HG03378 (cell line): ENCODE data around the gene TBC1D14.

Experiments
- ATAC-seq: cut with Tn5 transposase; IDR thresholded peaks from one replicate; pipeline ENCODE4 v1.9.1; 2021; ENCODE audit warnings: mild to moderate bottlenecking, moderate library complexity; ENCODE audit not compliant: unreplicated experiment

Gene TBC1D14

DNA sequence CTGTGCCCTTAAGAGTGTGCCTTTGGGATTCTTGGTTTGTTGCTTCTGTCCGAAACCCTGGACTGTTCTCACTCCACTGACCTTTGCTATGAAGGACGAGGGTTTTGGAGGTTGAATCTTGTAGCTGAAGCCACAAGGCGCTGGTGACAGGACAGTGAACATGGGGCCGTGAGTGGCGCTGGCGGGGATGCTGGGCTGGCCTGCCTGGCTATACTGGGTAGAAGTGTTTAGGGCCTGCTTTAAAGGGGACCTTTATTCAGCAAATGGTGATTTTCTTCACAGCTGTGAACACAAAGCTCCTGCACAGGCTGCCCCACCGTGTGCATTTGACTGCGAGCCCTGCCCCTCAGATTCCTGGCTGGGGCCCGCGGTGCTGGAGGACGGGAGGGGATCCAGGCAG lies 106.5 kb downstream of the TBC1D14 start:
- ATAC-seq: no peak

GRCh38 chr4:7016512-7016911 lies 106.9 kb downstream of the TBC1D14 start:
- no peak for ATAC-seq

- no peak for ATAC-seq
These were observed 107.9 kb downstream of the TBC1D14 start for GRCh38 chr4:7017446-7018048.

- ATAC-seq: no peak
These were observed 108.7 kb downstream of the TBC1D14 start for GRCh38 chr4:7018281-7018680.

DNA sequence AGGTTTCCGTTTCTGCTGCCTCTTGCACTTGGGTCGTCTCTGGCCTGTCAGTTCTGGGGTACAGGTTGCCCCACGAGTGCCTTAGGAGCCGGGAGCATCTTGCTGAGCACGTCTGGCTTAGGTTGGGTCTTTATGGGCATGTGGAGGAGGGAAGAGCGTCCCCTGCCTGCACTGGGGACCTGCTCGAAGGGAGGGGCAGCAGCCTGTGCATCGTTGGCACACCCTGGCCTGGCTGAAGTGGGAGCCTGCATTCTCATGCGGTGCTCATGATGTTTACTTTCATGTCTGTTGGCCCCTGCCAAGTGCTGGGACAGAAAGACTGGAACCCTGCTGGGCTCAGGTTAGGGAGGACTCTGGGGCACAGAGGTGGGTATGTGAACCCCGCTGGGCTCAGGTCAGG lies 109.7 kb downstream of the TBC1D14 start:
- ATAC-seq: no peak

DNA sequence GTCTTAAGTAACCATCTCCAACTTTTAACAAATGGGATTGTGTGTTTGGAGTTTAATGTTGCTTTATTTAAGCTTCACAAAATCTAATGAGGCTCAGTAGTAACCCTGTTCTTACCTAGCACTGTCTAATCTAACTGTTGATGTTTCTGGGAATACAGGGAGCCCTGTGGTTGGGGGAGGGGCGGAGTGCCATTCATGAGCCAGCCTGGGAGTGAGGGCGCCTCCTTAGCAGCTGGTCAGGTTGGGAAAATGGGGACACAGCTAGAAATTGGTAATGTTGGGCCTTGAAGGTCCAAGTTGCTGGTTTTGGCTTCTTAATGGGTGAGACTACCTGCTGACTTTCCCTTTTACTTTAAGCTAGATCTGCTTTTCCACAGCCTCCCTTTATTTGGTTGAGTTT lies 110.7 kb downstream of the TBC1D14 start:
- no peak for ATAC-seq

DNA sequence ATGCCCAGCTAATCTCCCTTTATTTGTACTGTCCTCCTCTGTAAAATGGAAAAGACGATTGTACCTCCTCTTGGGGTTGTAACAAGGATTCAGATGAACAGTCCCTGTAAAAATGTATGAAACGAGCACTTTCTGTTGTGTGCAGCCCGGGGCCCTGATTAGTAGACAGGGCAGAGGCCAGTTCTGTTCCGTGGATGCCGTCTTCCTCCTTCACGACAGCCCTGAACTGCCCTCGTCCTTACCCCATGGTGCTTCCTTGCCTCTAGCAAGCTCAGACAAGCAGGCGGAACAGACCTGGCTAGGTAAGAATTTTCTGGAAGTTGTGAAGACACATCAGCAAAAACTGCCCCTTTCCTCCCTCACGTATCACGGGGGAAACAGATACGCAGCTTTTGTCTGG lies 111.2 kb downstream of the TBC1D14 start:
- no peak for ATAC-seq

DNA sequence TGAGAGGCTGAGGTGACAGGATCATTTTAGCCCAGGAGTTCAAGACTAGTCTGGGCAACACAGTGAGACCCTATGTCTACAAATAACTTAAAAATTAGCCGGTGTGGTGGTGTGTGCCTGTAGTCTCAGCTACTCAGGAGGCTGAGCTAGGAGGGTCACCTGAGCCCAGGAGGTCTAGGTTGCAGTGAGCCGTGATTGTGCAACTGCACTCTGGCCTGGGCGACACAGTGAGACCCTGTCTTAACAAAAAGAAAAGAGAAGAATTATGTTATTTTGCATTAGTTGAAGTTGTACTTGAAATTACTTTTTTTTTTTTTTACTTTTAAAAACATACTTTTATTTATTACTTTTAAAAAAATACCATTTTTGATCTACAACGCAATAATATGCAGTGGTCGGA lies 111.7 kb downstream of the TBC1D14 start:
- no peak for ATAC-seq

GRCh38 chr4:7021930-7022664 lies 112.5 kb downstream of the TBC1D14 start:
- no peak for ATAC-seq

- ATAC-seq: no peak
These were observed 113.9 kb downstream of the TBC1D14 start for GRCh38 chr4:7023486-7023885.

DNA sequence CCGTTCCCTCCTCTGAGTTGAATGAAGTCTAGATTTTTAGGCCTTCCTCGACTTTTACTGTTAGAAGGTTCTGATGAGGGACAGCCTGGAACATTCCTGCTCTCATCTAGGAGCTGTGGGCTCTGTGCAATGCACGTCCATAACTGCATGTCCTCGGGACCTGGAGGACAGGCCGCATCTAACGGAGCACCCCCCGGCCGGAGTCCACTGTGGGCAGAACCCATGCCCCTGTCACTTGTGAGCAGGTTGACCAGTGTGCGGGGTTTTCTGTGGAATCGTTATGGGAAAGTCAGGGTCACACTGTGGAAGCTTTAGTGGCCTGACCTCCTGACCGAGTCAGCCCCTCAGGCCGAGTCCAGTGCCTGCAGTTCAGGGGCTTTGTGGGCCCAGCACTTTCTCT lies 114.3 kb downstream of the TBC1D14 start:
- ATAC-seq: no peak

GRCh38 chr4:7024336-7024890 lies 114.8 kb downstream of the TBC1D14 start:
- ATAC-seq: no peak

DNA sequence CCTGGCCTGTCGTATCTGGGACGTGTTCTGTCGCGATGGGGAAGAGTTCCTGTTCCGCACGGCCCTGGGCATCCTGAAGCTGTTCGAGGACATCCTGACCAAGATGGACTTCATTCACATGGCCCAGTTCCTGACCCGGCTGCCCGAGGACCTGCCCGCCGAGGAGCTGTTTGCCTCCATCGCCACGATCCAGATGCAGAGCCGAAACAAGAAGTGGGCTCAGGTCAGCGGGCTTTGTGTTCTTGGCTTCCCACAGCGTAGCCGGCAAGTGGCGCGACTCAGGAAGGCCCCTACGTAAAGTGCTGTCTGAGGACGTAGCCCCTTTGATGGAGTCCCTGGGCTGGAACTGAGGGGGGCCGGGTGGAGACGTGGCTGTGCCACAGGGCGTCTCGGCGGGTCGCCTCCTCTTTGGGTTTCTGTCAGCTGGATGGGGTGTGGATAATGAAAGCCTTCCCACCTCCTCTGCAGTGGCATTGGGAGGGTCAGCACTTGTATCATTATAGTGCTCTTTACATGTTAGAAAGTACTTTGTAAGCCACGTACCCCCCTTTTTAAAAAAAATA lies 115.5 kb downstream of the TBC1D14 start:
- no peak for ATAC-seq

DNA sequence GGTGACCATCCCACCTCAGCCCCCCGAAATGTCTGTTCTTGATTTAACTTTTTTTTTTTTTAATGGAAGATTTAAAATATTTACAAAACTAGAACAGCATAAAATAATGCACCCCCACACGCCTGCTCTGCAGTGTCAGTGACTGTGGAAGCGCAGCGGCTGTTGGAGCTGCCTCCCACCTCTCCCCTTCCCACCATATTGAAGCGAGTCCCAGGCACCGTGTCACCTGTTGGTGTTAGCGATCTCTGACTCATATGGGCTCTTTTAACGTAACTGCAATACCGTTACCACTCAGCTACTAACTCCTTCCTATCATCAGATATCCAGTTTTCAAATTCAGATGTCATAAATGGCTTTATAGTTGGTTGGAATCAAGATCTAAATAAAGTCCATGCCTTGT lies 116.5 kb downstream of the TBC1D14 start:
- ATAC-seq: no peak

DNA sequence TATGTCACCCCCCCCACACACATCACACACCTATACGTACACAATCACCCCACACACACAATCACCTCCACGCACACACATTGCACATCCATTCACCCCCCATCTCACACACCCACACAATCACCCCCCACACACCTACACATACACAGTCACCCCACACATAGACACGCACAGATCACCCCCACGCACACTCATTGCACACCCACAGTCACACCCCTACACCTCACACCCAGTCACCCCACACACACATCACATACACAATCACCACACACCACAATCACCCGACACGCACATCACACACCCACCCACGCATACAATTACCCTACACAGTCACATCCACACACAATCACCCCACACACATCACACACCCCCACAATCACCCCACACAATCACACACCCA lies 117.7 kb downstream of the TBC1D14 start:
- ATAC-seq: no peak

- no peak for ATAC-seq
These were observed 118.3 kb downstream of the TBC1D14 start for GRCh38 chr4:7027913-7028312.

- no peak for ATAC-seq
These were observed 119.6 kb downstream of the TBC1D14 start for GRCh38 chr4:7029212-7029611.

- no peak for ATAC-seq
These were observed 120.3 kb downstream of the TBC1D14 start for GRCh38 chr4:7029921-7030320.

DNA sequence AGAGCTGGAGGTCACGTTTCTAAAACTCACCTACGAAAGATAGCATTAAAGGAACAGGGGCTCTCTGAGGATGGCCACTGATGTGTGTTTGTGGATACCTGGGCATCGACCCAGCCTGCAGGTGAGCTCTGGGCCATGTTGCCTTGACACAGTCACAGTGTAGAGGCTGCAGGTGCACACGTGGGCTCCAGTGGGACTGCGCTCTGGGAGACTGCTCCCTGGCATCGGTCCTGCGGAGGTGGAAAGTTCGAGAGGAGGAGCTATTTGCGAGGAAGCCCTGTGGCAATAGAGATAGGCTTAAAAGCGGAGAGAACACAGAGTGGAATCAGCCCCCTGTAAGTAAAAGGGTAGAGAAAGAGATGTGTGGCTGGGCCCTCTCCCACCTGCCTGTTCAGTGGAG lies 121.2 kb downstream of the TBC1D14 start:
- ATAC-seq: no peak

DNA sequence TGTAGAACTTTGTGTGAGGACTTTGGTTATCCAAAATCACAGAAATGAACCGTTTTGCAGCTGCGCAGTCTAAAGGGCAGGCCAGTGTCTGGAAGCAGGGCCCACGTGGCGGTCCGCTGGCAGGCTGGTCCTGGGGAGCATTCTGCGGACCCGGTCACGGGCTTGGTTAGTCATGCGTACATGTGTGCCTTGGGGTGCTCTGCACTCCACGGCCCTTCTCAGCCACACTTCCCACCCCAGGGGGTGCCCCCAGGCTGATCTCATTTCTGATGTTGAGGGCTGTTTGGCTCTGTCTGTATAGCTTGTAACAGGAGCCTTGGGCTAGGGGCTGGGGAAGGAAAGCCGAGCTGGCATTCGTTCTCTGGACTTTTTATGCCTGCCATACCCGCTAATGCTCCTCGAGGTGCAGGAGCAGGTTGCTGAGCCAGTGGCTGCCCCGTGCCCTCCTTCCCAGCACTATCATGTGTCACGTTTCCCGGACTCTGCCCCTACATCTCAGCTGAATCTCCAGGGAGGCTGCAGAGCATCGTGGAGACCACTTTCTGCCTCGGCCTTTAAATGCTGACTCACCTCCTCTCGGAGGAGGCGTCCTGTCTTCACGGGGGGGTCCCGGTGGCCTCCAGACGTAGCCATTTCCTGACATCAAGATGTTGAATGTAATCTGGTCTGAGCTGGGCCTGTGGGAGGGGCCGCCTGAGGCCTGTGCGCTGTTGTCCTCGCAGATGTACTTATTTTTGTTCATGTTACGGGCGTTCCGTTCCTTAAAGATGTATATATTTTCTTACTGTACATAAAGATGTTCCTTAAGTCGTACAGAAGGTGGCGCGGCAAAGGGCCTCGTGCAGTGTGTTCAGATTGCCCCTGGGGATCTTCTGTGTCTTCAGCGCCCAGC lies 122.2 kb downstream of the TBC1D14 start:
- no peak for ATAC-seq

- no peak for ATAC-seq
These were observed 123.0 kb downstream of the TBC1D14 start for GRCh38 chr4:7032596-7032995.
